DND-41 (cell line): ENCODE measurements around the gene COL4A2.

ENCODE experiments used
- EZH2 ChIP-seq: IDR thresholded peaks from 3 replicates; pipeline ENCODE4 v1.6.1; 2012; ENCODE audit warnings: borderline replicate concordance, low read depth, mild to moderate bottlenecking, moderate library complexity, low read length, inconsistent platforms; ENCODE audit not compliant: severe bottlenecking
- TF ChIP-seq, protein P1 (sequence below): IDR thresholded peaks from 2 replicates; pipeline ENCODE4 v1.5.1; 2012; ENCODE audit warnings: borderline replicate concordance, low read length, moderate library complexity, mild to moderate bottlenecking; ENCODE audit not compliant: poor library complexity, severe bottlenecking; ENCODE audit errors: extremely low read depth

DNA sequence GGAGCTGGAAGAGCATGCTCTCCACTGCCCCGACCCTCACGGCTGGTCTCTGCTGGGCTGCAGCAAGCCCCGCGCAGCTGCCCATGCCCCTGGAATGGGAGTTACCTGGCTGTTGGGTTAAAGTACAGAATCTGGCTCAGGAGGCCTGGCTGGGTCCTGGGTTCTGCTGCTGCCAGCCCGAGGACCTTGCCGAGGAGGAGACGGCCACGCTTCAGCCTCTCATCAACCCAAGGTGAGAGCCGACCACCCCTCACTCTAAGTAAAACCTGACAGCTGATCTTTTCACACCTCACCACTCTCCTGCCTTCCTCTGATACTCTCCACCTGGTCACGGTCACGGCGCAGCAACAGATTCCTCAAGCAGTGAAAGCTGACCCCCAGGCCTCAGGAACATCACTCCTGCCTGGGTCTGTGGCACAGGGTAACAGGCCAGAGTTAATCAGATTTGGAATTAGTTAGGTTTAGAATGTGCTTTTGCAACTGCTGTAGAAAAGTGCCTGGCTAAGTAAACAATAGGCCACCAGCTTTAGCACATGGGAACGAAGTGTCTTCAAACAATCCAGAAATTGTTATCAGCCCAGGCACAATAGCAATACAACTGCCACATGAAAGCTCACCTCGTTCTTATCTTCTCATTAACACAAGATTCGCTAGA lies 233.9 kb downstream of the COL4A2 start:
- TF ChIP-seq, protein P1, sequence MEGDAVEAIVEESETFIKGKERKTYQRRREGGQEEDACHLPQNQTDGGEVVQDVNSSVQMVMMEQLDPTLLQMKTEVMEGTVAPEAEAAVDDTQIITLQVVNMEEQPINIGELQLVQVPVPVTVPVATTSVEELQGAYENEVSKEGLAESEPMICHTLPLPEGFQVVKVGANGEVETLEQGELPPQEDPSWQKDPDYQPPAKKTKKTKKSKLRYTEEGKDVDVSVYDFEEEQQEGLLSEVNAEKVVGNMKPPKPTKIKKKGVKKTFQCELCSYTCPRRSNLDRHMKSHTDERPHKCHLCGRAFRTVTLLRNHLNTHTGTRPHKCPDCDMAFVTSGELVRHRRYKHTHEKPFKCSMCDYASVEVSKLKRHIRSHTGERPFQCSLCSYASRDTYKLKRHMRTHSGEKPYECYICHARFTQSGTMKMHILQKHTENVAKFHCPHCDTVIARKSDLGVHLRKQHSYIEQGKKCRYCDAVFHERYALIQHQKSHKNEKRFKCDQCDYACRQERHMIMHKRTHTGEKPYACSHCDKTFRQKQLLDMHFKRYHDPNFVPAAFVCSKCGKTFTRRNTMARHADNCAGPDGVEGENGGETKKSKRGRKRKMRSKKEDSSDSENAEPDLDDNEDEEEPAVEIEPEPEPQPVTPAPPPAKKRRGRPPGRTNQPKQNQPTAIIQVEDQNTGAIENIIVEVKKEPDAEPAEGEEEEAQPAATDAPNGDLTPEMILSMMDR: no peak
- TF ChIP-seq EZH2: no peak
